GM18502 (cell line): ENCODE measurements around the gene PLCL1.

Source experiments
- ATAC-seq: cut with Tn5 transposase; IDR thresholded peaks from one replicate; pipeline ENCODE4 v1.9.1; 2021; ENCODE audit warnings: mild to moderate bottlenecking; ENCODE audit not compliant: unreplicated experiment, poor library complexity

PLCL1 gene

DNA sequence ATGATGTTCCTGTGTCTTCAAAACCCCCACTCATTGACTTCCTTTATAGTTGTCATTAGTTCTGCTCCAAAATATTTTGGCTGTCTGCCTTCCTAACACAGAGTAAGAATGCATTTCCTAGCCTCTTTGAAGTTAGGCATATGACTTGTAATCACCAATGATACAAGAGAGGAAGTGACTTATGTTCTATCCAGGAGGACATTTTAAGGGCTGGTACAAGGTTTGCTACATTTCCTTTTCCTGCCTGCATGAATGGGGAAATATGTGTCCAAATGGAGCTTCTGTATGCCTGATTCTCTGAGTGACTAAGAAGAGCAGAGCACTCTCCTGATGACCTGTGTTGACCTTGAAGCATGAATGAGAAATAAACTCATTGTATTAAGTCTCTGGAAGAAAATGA lies 115.1 kb downstream of the PLCL1 start:
- ATAC-seq, result no peak

GRCh38 chr2:197920088-197920487 lies 115.7 kb downstream of the PLCL1 start:
- ATAC-seq, result no peak

GRCh38 chr2:197920592-197921201 lies 116.3 kb downstream of the PLCL1 start:
- no peak for ATAC-seq

- ATAC-seq, result no peak
Measured at GRCh38 chr2:197924483-197924882, 120.1 kb downstream of the PLCL1 start.

- no peak for ATAC-seq
Measured at GRCh38 chr2:197925204-197925603, 120.8 kb downstream of the PLCL1 start.

GRCh38 chr2:197925976-197926375 lies 121.6 kb downstream of the PLCL1 start:
- ATAC-seq, result no peak

DNA sequence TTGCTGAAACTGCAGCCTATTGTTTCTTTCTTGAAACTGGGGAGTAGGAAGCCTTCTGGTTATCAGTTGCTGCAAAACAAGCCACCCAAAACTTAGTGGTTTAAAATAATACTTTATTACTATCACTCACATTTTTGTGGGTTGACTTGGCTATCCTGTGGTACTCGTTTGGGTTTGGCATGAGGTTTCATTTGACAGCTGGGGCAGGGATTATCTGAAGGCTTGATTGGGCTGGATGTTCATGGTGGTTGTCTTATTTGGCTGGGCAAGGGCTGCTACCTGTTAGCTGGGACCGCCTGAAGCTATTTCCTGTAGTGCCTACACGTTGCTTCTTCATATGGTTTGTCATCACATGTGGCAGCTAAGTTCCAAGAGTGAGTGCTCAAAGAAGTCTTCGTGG lies 122.3 kb downstream of the PLCL1 start:
- ATAC-seq, result no peak

GRCh38 chr2:197927994-197928393 lies 123.6 kb downstream of the PLCL1 start:
- ATAC-seq, result no peak

GRCh38 chr2:197929008-197929885 lies 124.9 kb downstream of the PLCL1 start:
- no peak for ATAC-seq

DNA sequence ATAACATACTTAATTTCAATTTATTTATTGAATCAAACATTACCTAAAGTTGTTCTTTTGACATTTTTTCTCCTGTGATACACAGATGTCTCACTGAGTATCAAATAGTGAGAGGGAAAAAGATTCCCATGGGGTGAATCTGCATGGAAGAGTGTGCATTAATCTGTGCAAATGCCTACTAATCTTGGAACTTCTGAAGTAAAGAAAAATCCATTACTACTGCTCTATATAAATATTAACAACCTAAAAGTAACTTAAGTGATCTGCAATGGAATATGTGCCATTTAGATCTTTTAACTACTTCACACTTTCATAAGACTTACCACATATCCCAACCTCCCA lies 125.5 kb downstream of the PLCL1 start:
- ATAC-seq, result no peak

- no peak for ATAC-seq
Measured at GRCh38 chr2:197930570-197931278, 126.3 kb downstream of the PLCL1 start.

DNA sequence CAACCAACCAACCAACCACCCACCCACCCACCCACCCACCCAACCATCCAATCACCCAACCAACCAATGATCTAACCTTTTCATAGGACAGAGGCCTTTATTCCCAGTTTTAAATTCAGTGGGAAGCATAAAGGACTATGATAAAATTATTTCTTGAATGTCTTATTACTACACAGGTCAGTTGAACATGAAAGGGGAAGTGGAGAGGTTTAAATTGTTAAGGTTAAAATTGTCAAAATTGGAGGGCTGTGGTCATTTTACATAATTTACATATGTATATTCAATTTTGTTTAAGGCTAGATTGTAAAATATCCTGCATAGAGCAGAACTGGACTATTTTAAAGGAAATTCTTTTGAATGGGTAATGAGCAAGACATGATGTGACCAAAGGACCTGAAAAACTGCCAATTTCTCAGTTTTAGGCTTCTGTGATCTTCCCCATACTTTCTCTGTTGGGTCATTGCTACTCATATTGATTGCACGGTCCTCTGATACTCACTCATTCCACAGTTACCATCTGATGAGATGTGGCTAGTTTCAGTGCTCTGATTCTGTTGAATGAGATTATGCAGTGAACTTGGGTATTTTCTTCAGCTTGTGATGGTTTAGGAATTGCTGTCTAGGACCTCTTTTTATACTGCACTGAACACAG lies 127.4 kb downstream of the PLCL1 start:
- no peak for ATAC-seq

DNA sequence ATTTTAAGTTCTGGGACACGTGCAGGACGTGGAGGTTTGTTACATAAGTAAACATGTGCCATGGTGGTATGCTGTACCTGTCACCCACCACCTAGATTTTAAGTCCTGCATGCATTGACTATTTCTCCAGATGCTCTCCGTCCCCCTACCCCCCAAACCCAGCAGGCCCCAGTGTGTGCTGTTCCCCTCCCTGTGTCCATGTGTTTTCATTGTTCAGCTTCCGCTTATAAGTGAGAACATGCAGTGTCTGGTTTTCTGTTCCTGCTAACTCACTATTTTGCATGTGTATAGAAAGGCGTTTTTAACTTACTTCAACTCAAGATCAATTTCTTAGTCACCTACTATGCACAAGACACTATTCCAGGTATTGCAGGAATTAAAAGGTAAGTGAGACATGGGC lies 128.0 kb downstream of the PLCL1 start:
- no peak for ATAC-seq

DNA sequence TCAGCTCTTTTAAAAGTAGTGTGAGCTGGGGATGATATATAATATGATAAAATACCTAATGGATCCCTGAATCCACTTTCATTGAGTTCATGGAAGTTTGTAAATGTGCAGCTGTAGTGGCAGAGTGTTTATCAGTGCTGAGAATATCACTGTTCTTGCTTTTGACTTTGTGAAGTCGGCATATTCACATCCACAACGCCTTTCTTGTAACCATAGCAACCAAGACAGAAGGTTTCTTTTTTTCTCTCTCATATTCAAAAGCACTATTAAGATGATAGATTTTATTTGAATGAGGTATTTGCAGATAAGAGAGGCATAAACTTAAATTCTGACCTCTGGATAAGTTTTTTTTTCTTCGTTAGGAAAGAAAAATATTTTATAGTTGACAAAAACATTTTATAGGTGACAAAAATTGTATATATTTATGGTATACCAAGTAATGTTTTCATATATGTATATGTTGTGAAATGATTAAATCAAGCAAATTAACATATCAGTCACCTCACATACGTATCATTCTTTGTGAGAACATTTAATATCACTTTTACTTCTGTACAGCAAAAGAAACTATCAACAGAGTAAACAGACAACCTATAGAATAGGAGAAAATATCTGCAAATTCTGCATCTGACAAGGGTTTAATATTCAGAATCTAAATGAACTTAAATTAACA lies 130.0 kb downstream of the PLCL1 start:
- no peak for ATAC-seq

- ATAC-seq, result no peak
Measured at GRCh38 chr2:197934934-197935289, 130.5 kb downstream of the PLCL1 start.

DNA sequence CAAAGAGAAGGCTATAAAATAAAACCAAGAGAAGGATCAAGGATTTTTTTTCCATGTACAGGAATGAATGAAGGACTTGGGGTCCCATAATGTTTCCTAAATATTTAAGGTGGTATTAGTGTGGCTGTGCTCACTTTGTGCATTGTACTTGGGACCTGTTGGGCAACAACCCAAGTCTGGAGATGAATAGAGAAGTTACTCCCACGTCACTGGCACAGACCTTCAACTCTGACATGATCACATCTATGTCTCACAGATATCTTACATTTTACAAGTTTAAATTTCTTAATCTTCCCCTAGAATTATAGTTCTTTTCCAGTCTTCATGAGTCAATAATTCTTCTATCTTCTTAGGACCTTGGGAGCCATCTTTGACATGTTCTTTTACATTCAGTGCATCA lies 133.4 kb downstream of the PLCL1 start:
- no peak for ATAC-seq

GRCh38 chr2:197938555-197938954 lies 134.2 kb downstream of the PLCL1 start:
- ATAC-seq, result no peak

- ATAC-seq, result no peak
Measured at GRCh38 chr2:197939787-197940186, 135.4 kb downstream of the PLCL1 start.

DNA sequence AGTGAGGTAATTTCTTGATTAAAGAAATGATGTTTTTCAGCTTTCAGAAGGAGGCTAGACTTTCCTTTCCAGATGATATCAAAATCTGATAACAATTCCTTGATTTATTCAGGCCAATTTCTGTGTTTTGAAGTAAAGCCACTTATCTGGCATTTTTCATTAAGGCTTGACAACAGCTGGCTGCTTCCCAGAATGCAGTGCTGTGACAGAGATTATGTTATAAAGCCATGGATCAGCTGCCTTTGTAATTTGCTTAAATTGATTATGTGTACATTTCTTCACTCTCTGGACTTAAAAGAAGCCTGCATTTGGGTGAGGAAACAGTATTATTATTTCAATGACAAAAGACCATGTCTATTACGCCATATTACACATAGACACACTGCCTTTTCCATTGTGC lies 136.0 kb downstream of the PLCL1 start:
- no peak for ATAC-seq

DNA sequence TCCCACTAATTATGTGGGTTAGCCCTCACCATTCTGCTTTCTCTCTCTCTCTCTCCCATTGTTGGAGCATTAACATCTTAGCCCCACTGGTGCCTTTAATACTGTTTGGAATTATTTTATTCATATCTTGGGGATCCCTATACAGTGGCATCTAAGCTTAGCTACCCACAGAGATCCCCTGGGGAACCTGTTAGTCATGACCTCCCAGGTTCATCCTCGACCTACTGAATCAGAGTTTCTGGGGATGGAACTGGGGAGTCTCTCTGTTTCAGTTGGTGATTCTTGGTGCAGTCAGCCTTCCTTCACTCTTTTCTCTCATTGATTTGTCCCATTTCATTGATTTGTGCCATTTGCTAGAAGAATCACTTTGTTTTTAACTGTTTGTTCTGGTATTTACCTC lies 137.3 kb downstream of the PLCL1 start:
- no peak for ATAC-seq
